HG03558 (cell line): ENCODE data around the gene CACNA2D2.

Source experiments
- ATAC-seq: cut with Tn5 transposase; IDR thresholded peaks from one replicate; pipeline ENCODE4 v1.9.1; 2021; ENCODE audit warnings: moderate number of reproducible peaks; ENCODE audit not compliant: unreplicated experiment; ENCODE audit errors: extremely low read depth

The CACNA2D2 gene

DNA sequence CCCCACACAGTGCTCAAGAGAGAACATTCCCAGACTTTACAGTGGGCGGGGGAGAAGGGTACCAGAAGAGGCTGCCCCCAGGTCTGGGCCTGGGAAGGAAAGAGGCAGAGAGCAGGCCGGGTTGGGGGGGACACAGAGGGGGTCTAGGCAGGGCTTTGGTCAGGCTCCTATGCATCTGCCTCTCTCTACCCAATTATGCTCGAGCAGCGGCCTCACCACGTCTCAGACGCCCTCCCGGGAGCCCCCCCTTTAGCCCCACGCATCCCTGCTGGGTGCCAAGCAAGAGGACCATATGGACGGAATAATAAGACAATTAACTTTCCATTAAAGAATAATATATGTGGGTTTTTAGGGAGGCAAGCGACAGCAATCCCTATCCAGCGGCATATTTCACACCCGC, 32.8 kb downstream of the CACNA2D2 start:
- no peak for ATAC-seq

- no peak for ATAC-seq
Measured at GRCh38 chr3:50467919-50468318, 35.5 kb downstream of the CACNA2D2 start.

DNA sequence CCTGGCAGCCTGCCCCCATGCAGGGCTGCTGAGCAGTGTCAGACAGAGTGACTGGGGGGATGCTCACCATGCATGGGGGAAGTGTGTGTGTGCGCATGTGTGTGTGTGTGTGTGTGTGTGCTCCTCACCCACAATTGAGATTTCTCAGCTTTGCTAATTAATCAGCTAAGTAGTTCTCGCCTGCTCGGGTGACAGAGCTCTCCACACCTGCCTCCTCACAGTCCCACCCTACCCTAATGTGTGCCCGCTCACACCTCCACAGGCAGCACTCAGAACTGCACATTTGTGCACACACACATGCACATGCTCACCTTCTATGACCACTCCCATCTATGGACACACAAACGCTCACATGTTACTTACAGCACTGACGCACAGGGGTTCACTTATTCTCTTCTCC, 37.3 kb downstream of the CACNA2D2 start:
- ATAC-seq, result no peak

DNA sequence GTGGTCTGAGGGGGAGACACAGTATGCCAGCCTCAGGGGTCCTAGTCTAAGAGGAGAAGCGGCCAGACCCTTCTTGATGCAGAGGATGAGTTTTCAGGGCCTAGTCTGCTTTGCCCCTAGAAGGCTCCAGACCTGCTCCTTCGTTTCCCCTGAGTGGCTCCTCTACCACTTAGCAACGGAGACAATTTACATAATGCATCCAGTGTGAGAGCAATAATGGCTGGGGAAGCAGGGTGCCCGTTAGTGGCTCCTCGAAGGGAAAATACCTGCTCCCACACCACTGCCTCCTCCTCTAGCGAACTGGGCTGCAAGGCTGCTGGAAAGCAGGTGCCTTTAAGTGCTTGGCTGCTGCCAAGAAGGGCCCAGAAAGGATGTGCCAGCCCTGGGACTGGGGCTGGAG, 38.9 kb downstream of the CACNA2D2 start:
- ATAC-seq, result no peak

- ATAC-seq, result no peak
Measured at GRCh38 chr3:50459785-50460184, 43.6 kb downstream of the CACNA2D2 start.

- no peak for ATAC-seq
Measured at GRCh38 chr3:50457988-50458387, 45.4 kb downstream of the CACNA2D2 start.

- ATAC-seq, result no peak
Measured at GRCh38 chr3:50455161-50456018, 48.0 kb downstream of the CACNA2D2 start.

- no peak for ATAC-seq
Measured at GRCh38 chr3:50454481-50455070, 48.9 kb downstream of the CACNA2D2 start.

GRCh38 chr3:50453907-50454306, 49.5 kb downstream of the CACNA2D2 start:
- no peak for ATAC-seq

DNA sequence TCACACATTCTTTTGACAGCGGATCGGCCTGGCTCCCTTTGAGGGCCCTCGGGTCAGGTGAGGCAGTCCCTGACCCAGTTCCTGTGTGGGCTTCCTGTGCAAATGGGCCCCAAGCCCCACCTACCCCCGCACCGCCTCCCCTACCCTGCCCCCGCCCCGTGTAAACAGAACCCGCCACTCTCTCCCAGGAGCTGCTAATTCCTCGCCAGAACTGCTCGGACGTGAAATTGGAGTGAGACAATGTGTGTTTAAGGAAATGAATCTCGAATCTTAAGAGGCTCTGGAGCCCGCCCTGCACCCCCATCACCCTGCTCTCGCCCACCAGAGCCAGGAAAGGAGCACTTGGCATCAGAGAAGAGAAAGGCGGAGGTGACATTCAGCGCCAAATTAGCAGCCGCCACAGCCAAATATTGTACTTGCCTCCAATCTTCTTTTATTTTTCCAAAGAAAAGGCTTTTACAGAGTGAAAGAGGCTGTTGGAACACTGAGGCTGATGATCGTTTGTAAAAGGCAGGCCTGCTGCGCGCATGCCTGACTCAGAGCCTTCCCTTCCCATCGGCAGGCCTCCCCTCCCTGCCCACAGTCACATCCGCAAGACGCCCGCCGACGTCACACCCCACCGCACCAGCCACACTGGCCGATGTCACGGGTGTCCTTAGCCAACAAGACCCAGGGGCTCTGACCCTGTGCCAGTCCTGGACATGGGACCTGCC, 53.1 kb downstream of the CACNA2D2 start:
- no peak for ATAC-seq

DNA sequence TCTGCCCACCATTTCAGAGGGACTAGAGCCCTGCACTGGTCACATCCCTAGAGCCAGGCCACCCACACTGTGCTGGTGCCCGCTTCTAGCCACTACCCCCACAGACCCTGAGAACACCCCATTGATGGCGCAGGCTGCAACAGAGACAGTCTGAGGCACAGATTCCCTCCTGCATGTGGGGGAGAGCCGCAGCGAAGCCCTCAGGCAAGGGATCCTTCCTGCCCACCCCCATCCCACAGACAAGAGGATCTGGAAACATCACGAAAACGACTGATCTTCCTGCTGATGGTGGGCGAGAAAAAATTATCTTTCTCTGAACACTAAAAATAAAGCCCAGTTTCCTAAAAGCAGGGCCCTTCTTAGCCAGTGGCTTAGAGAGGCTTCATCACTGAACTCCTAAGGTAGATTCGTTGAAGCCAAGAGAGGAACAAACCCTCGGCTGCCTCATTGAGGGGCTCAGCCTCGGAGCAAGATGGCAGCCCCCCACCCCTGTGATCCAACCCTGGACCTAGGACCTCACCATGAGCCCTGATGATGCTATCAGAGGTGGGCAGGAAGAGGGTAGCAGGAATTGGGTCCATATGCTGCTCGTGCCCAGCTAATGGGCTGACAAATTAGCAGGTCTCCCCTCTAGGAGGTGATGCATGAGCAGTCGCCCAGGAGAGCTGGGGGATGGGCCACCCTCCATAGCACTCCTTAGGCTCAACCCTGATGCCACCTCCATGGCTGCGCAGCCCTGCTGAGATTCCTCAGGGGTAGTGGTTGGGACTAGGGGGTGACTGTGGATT, 54.5 kb downstream of the CACNA2D2 start:
- no peak for ATAC-seq

DNA sequence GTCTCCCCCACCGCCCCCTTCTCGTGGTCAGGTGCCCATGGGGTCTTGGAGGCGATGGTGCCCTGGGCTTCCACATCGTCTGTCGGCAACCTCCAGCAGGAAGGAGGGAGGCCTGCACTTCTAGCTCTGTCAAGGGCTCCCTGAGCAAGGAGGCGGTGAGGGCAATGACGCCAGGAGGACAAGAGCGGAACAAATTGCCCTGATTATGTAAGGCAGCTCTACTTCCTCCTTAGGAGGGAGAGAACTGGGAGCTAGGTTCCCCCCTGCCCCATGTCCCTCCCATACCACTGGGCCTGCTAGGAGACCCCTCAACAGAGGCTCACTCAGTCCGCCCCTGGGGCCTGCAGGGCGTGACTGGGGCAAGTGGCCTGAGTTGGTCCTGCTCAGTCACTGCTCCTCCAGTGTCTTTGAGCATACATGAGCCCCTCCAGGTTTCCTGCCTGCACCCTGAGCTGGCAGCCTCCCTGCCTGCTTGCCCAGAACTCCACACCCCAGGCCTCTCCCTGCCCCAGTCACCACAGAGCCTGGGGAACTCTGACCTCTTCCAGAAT, 56.1 kb downstream of the CACNA2D2 start:
- ATAC-seq, result no peak

DNA sequence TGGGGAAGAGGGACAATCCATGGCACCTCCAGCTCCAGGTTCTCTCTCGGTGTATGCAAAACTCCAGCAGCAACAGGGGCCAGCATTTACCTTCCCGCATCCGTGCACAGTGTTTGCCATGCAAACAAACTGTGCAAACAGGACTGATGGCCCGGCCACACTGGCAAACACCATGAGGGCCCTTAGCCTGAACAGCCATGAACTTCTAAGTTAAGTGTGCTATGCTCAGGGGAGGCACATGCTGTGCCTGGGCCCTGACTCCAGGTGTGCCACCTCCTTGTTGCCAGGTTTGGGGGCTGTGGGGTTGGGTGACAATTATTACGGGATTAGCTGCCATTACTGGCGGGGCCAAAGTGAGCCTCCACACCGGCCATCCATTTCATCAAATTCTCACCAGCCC, 57.5 kb downstream of the CACNA2D2 start:
- ATAC-seq, result no peak

DNA sequence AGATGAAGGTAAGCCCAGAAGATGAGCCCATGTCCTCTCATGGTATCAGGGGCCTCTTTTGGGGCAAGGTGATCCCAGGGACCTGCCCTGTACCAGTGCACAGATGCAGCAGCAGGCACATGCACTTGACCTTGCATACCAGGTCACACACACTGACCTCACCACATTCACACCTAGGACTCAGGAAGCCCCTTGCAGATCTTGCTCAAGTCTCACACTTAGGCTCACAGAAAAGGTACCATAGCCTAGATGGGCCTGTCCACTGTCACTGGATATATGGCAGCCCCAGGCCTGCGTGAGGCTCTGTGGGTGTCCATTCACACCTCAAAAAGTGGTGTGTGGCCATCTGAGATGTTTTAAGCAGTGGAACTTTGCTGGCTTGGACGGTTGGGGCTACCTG, 58.7 kb downstream of the CACNA2D2 start:
- no peak for ATAC-seq

DNA sequence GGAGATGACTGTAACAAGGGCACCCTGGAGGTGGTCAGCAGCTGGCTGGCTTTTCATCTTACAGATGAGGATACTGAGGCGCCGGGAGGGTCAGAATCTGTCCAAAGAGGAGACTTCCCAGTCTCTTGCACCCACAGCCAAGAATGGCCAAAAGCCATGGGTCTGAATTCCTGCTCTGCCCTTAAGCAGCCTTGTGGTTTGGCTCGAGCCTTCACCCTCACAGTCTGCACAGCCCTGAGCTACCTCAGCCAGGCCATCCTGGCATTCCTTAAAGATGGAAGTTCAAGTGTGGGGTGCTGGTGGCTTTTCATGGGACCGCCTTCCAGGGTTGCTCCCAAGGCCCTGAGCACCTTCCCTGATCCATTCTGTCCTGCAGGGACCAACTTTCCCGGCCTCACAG, 59.2 kb downstream of the CACNA2D2 start:
- no peak for ATAC-seq

DNA sequence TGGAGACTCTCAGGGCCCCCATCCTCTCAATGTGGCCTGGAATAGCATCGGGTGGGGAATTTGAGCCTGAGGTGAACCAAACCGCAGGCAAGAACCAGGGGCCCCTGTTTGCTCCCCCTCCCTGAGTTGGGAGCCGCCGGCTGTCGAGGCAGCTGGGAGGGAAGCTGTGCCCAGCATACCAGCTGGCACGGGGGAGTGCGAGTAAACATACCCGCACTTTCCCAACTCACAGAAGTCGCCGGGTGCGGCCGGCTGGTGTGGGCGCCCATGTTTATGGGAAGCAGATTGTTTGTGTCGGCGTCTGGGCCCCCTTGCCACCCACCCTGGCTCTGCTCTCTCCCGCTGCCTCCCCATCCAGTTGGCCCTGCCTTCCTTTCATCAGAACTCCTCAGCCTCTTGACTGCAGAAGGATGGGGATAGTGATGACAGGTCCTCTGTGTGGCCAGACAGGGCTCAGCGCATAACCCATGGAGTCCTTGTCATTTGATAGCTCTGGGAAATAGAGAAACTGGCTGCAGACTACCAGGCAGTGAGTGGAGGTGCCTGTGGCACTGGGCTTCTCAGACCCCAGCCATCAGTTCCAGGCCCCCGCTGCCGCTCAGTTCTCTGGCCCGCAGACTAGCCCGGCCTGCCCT, 60.4 kb downstream of the CACNA2D2 start:
- ATAC-seq, result no peak

DNA sequence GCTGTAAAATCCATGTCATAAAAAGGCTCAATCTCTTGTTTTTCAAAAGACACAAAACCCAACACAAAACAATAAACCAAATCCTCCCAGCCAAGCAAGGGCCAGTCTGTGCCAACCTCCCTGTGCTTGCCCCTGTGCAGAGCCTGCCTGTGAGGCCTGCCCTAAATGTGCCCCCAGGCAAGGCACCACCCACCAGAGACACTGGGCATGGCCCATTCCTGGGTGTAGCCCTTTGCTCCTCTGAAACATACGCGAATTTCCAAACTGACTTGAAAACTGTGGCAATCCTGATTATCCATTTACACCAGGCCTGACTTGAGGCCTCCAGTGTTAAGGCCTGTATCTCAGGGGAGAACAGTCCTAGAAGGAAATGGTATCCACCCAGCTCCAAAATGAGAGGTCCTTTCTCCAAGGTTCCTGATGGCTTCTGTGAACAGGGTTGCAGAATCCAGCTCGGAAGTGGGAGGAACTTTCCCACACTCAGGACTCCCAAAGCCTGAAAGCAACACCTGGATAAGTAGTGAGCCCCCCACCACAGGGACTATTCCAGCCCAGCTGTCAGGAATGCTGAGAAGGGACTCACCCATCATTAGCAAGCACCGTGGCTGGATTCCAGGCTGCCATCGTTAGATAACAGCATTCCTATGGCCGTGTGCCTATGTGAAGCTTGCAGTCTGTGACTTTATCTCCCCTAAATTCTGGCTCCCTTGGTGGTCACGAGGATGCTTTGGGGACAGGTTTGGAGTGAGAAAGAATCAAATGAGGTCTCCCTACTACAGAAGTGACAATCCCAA, 61.8 kb downstream of the CACNA2D2 start:
- ATAC-seq, result no peak

GRCh38 chr3:50436114-50436674, 67.2 kb downstream of the CACNA2D2 start:
- no peak for ATAC-seq
